ENCODE measurements around the gene HTR2A.
"Not testable (repeated sequence)": the region's sequence is repeated elsewhere in the genome, so short reads cannot be mapped to it uniquely, and the experiment has no call there.

HTR2A gene

DNA sequence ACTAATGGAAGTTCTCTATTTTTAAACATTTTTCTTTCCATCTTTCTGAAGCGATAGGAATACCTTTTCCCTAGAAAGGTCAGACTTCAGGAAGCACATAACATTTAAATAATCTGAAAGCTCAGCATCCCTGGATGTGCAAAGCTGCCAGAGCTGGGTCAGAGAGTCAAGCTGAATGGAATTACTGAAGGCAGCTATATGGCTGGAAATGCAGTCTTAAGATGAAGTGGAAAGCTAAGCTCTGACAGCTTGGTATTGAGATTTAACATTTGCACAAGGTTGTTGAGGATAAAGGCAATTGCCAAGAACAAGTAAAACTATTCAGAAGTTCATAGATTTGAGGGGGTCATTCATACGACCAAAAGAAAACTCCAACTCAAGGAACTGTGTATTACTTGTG, 28.8 kb downstream of the HTR2A start:
- DNase-seq: no peak

DNA sequence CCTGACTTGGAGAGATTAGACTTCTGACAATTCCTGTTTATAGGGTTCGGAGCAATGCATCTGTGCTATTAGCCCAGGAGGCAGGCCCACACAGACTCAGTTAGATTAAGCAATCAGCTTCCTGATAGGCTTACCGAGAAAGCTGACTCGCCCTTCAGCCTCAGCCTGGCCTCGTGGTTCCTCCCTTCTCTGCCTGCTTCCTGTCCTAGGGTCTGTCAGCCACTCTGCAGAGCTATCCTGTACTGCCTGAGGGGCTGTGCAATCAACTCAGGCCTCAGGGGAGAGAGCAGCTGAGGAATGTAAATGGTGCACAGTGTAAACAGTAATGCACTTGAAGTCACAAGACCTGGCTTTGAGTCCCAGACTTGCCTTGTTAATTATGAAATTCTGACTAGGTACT, 30.7 kb downstream of the HTR2A start:
- DNase-seq: no peak

DNA sequence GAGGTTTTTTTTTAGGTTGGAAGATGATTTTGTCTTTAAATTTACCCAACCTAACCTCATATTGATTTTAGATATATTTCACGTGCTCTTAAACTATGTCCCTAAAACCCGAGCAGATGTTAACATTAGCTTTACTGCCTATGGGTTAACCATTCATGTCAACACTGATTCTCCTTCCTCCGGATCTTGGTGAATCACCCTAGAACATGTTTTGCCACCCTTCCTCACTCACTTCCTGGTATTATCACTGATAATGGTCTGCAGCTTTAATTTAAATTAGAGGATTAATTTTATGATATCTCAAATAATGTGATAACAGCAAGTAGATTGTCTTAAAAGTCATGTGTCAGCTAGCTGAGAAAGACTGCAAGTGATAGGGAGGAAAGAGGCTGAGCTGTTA, 31.9 kb downstream of the HTR2A start:
- DNase-seq: no peak

DNA sequence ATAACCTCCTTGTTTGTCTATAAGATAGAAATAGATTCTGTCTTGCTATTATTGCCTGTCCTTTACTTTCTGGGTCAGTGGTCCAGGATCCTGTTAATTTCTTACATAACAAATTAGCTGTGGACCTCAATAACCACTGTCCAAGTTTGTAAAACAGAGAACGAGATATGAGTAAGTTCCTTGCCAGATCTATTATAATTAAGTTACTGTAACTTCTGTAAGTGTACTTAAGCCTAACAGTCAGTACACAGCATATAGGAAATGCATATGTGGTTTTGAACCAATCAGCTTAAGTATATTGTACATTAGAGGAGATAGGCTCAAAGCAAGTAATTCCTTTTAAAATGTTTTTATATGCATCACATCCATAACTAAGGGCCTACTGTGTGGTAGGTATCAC, 34.9 kb downstream of the HTR2A start:
- no peak for DNase-seq

DNA sequence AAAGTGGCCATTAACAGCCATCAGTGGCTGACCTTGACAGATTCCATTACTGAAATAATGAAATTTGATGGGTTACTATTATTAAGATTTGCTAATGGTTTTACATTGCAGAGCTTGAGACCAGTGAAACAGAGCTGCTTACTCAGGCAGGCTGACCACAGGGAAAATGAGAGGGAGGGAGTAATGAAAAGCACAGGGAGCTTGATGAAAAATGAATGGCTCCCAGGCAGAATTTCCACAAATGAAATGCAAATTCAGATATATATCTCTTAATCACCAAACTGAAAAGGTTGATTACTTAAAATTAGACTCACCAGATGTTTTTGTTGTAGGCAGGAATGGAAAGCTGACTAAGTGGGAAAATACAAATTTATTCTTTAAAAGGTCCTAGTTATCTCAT, 36.1 kb downstream of the HTR2A start:
- DNase-seq: no peak

DNA sequence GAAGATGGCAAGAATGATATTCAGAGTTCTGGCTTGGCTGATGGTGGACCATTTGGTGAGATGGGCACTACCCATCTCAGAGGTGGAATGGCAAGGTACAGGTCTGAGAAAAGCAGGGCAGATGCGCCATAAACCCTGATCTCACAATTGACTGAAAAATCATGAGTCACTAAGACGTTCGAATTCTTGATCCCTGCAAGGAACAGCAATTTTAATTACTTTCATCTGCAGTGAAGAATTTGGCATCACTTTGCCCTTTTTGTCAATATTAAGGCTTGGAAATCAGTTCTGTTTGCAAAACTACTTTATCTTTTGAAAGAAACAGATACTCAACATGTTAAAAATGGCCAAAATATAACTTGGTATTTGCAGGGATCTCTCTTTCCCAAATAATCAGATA, 38.1 kb downstream of the HTR2A start:
- no peak for DNase-seq

DNA sequence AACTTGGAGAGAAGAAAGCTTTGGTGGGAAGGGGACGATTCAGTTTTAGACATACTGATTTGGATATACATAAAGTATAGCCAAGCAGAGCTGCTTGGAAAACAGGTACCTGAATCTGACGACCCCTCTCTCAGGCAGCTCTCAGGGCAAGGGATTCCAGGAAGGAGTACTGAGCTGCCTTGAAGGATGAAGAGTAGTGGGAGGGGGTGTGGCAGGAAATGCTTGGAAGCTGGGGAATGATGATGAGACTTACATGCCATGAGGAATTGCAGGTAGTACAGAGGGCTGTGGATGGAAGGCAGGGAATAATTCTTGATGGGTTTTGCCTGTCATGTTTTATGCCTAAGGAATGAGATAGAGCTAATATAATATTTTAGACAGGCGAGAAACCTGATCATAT, 38.7 kb downstream of the HTR2A start:
- no peak for DNase-seq

DNA sequence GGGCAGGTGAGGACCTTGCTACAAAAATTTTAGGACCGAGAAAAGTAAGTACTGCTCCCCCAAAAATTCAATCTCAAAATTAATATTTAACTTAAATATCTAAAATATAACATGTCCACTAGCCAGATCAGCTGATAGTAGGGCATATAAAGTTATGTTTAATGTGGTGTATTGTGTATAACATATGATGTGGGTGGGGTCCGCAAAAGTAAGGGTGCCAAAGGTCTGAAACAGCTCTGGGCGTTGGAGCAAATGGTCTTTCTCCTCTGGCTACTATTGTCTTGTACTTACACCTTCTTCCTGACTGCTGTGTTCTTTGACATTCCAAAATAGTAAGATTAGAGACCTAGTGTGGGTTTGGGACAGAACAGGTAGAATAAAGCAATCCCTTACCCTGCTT, 41.2 kb downstream of the HTR2A start:
- DNase-seq: no peak

DNA sequence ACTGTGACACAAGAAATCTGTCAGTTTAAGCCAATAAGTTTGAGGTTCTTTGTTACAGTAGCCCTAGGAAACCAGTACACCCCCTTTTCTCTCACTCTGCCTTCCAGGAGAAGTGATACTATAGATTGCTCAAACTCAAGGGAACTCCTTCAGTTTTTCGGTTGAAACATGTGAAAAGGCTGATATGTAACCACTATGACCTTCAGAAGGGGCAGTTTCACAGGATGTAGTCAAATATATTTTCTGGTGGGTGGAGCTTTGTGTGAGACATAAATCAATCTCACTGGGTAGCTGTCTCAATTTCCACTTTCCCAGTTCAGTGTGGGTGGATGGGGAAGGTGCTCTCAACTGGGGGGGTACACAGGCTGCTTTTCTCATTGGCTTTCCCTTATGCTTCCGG, 41.7 kb downstream of the HTR2A start:
- DNase-seq: no peak

DNA sequence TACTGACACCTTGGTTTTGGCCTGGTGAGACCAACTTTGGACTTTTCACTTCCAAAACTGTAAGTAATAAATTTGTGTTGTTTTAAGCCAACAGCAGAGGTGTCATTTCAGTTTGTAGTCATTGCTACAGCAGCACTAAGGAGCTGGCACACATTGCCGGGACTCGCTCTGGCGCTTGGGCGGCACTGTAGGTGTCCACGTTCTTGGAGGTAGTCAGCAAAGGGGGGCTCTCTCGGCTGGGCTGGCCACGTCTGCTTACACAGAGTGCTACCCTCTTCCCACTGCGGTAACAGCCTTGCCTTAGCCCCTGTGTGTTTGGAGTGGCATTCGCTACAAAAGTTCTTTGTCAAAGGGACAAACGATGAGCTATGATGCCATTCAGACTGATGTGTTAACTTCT, 44.7 kb downstream of the HTR2A start:
- DNase-seq: no peak

DNA sequence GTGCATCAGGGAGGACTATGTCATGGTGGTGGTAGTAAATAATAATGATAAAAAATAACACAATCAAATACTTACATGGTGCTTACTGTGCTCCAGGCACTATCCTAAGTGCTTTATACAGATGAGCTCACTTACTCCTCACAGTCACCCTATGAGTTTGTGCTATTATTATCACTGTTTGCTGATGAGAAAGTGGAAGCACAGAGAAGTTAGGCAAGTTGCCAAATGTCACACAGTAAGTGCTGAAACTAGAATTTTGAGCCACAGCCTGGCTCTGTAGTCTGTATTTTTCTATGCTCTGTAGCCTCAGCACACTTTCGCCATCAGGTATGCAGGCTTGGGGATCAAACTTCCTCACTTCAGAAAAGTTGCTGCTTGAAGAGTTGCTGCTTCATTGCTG, 46.6 kb downstream of the HTR2A start:
- DNase-seq: no peak

DNA sequence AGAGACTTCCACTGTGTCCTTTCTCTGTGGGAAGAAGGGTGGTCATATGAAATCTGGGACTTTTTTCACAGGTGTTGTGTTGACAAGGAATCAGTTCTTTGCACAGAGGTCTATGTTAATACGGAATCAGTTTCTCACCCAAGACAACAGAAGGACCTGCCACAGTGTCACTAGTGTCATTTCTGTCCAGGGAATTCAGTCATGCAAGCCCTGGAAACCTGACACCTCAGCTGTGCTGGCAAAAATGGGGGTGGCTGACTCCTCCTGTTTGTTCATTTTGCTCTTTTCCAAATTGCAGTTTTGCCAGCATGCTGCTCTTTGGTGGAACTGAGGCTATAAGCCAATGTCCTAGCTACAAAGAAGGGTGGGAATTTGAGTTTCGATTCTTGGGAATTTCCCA, 50.1 kb downstream of the HTR2A start:
- no peak for DNase-seq

DNA sequence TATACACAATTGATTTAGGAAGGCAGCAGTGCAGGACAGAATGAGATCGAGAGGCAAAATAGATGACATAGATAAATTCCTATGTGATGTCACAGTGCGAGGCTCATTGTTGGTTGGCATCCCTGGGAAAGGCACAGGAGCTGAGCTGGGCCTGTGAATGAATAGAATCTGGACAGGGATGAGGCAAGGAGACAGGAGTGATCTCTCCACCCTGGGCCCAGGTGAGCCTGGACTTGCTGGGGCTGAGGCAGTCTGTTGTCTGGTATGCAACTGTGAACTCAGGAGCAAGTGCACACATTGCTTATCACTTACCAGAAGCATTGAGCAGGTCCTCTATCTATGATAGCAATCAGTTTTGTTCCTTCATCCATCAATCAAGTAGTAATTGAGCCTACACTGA, 51.7 kb downstream of the HTR2A start:
- DNase-seq: no peak

DNA sequence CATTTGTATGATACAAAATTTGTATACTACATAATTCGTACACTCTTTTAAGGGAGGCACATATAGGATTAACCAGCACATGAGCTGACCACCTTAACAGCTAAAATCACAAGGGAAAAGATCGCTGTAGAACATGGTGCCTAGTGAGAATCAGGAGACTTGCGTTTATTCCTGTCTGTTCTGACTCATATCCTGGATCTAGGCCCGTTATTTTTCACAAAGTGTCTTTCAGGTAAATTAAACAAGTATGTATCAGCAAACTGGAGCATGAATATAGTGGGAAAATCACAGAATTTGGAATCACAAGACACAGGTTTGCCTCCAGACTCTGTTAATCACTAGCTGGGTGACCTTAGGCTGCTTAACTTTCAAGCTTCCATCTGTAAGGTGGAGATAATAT, 52.4 kb downstream of the HTR2A start:
- no peak for DNase-seq

DNA sequence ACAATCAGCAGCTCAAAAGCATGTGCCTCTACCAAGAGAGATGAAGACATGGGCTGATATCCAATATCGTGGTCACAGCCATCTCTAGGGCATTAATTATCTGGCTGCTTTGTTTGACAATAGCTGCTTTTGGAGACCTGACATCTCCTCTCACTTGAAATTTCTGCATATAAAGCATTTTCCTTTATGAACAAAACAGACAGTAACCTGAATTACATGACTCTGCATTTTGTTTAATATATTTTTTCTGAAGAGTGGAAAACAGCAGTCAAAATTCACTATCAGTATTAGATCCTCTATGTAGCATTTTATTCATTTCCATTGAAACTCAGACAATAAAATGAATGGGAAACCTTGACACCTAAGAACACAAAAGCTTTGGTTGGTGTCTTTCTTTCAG, 57.5 kb downstream of the HTR2A start:
- no peak for DNase-seq

DNA sequence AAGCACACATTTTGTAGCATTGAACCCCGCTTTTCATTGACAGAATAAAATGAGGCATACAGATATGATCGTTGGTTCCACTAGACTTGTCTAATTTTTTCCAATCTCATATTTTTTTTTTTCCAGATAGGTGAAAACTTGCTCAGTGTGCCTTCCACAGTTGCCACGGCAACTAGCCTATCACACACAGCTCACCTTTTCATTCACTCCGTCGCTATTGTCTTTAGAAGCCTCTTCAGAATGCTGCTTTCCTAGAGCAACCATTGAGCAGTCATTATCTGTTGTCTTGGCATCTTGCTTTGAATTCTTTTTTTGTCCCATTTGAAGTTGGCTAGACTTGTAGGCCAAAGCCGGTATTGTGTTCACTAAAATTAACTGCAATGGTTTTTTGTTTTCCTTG, 62.2 kb downstream of the HTR2A start:
- DNase-seq: no peak

DNA sequence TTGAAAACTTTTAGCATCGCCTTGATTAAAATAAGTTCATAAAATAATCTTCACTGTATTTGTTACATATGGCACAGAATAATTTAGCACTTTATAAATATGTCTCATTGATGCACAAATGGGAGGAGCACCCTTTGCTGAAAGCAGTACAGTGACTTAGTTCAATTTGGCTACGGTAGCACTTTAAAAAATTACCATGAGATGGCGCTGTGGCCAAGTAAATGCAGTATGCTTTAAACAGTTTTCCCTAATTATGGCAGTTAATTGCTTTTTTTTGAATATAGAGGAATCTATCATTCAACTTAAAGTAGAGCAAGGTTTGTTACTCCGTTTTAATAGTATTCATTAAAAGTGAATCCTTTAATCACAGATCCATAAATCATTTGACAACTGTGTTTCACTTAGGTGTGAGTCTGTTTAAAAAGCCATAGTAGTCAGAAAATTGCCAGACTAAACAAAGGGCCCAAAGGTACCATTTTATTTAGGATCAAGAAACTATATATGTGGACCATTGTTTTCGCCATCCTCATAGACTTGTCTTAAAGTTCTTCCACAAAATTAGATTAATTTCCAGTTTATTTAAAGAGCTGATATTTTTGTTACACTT, 65.2 kb downstream of the HTR2A start:
- no peak for DNase-seq

DNA sequence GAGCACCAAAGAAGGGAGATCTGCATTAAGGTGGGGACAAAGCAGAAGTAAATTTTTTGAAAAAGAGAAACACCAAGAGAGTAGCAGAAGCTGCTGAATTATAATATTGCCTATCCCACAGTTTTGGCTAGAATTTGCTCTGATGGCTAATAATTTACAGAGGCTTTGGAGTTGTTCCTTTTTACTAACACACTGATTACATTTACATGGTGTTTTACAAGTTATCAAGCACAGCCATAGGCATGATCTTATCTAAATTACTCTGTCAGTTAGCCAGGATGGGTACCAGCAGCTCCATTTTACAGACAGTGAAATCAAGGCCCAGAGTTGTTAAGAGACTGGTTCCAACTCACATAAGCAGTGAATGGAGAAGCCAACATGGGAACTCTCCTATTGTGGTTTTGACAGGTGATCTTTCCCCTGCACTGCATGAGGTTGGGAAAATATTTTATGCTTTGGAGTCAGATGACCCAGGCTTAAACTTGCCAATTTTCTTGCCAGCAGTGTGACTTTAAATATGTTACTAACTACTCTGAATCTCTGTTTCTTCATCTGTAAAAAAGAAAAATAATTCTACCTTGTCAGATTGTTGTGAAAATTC, 66.3 kb downstream of the HTR2A start:
- DNase-seq: no peak

DNA sequence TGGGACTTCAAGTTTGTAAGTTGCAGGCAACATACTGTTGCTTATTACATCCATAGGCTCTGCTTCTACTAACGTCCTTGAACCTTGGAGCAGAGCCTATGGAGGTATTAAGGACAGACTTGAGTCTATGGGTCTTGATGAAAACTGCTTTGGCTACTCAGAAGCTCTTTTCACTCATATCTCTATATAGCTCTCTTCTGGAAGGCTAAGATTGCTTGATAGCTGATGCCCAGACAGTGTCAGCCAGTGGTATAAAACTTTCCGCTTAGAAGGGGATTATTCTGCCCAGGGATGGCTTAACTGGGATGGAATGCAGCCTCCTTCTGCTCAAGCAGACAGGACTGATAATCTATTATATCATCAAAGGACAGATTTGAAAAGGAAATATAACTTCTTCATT, 74.3 kb downstream of the HTR2A start:
- no peak for DNase-seq

DNA sequence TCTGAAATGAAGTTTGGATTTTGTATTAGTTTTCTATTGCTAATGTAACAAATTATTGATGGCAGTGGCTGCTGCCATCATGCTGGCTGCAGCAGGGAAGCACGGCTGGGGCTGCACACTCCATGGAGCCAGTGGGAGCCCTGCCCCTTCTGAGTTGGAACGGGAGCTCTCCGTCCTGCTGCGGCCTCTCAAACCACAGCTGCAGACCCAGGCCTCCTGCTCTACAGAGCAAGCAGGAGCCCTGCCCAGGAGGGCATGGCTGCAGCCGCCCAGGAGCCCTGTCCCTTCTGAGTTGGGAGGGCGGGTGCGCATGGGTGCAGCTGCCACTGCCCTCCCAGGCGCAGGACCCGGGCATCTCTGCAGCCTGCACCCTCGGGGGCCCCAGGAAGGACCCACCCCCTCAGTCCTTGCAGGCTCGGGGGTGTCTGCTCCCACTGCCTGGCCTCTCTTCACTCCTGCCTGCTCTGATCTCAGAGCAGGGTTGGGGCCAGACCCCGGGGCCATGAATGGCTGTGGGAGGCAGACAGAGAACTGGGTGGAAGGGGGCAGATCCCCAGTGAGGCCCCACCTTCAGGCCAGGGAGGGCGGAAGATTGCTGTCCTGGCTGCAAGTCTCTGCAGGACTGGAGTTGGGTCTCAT, 78.9 kb downstream of the HTR2A start:
- no peak for DNase-seq

DNA sequence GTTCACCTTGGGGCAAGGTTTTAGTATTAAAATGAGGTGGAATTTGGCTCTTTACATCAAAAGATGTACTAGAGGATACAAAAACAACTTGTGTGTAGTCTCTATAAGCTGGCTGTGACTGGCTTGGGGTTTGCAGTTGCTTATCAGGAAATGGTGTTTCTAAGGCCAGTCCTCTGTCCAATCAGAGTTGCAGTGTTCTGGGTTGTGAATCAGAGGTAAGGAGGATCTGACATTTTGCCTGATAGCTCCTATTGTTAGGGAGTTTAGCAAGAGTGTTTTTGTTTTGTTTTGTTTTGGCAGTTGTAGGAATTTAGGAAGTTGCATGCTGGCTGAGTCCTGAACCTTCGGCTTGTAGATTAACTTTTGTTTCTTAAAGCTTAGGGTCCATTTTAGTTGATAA, 79.8 kb downstream of the HTR2A start:
- DNase-seq: no peak

DNA sequence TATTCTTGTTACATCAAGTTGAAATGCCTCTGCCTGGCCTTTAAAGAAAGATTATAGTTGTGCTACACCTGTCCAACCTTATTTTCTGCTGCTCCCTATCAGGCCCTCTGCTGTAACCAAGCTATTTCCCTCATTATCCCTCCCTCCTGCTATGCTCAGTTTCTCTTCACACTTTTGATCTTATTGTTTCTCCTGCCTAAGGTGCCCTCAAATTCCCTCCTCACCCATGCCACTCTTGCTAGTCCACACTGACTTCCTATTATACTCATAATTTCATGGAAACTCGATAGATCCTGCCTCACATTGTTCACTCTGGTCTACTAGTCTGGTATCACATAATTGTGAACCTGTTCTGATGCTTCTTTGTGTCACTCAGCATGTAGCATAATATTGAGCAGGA, 80.5 kb downstream of the HTR2A start:
- DNase-seq: no peak

DNA sequence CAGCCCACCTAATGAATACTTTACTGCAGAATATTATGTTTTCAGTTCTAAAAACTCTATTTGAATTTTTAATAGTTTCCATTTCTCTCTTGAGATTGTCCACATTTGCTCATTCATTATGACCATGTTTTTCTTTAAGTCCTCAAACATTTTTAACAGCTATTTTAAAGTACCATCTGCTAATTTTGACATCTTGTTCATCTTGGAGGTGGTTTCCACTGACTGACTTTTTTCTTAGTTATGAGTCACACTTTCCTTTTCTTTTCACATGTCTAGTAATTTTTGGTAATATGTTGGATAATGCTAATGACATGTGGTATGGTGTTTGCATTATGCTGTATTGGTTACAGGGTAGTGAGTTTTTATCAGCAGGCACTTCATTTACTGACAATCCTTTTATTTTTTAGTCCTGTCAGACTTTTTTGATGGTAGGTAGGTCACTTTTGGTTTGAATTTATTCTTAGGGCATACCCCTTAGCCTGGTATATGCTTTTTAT, 84.5 kb downstream of the HTR2A start:
- DNase-seq: no peak

DNA sequence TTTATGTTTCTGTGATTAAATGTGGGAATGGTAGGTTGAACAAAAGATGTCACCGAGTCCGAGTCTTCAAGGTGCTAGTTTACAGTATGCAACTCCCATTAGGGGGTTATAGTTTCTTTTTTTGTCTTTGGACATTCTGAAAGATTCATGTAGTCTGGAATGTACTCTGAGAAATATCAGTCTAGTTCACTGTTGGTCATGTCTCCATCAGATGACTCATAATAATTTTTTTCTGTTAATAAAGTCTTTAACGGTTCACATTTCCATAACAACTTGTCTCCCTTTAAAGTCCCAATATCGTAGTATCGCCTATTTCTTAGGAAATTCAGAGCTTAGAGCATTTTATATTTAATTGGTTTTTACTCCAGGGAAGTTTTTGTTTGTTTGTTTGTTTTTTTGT, 86.4 kb downstream of the HTR2A start:
- no peak for DNase-seq

DNA sequence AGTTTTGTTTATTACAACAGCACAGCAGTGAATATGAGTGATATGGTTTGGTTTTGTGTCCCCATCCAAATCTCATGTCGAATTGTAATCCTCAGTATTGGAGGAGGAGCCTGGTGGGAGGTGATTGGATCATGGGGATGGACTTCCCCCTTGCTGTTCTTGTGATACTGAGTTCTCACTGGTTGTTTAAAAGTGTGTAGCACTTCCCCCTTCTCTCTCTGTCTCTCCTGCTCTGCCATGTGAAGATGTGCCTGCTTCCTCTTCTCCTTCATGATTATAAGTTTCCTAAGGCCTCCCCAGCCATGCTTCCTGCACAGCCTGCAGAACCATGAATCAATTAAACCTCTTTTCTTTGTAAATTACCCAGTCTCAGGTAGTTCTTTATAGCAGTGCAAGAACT, 91.9 kb downstream of the HTR2A start:
- not testable (repeated sequence) for DNase-seq

All from activated CD4-positive, alpha-beta T cell treated with anti-CD3 and anti-CD28 coated beads for 1 hour (primary cell).